Measurements from ENCODE around the gene KRT33A.

Gene KRT33A

GRCh38 chr17:41327411-41328120 is 23.1 kb downstream of the KRT33A start:
- no peak for DNase-seq

- no peak for DNase-seq
These were observed 24.2 kb downstream of the KRT33A start for GRCh38 chr17:41326173-41327145.

- DNase-seq = no peak
These were observed 25.0 kb downstream of the KRT33A start for GRCh38 chr17:41325611-41326010.

- no peak for DNase-seq
These were observed 25.5 kb downstream of the KRT33A start for GRCh38 chr17:41325126-41325525.

GRCh38 chr17:41324180-41325075 is 26.2 kb downstream of the KRT33A start:
- no peak for DNase-seq

- no peak for DNase-seq
These were observed 27.4 kb downstream of the KRT33A start for GRCh38 chr17:41322903-41323895.

- DNase-seq = no peak
These were observed 28.3 kb downstream of the KRT33A start for GRCh38 chr17:41322094-41322902.

- DNase-seq = no peak
These were observed 32.4 kb downstream of the KRT33A start for GRCh38 chr17:41318231-41318630.

- DNase-seq = no peak
These were observed 34.7 kb downstream of the KRT33A start for GRCh38 chr17:41315814-41316445.

GRCh38 chr17:41315204-41315794 is 35.3 kb downstream of the KRT33A start, which contains the start of gene KRTAP17-1:
TSS of gene KRTAP17-1 (minus strand) at chr17:41315710. CDS start at chr17:41315650, 60 bp downstream.
- DNase-seq = no peak

GRCh38 chr17:41311111-41311510 is 39.5 kb downstream of the KRT33A start:
- no peak for DNase-seq

GRCh38 chr17:41308918-41309359 is 41.7 kb downstream of the KRT33A start, which contains the start of gene KRTAP16-1:
TSS of gene KRTAP16-1 (minus strand) at chr17:41309309. CDS start at chr17:41309253, 56 bp downstream.
- DNase-seq = no peak

GRCh38 chr17:41308251-41308917 is 42.2 kb downstream of the KRT33A start:
- DNase-seq = peak; percentile 80

GRCh38 chr17:41307647-41308046 is 43.0 kb downstream of the KRT33A start:
- DNase-seq = no peak

GRCh38 chr17:41304091-41304490 is 46.5 kb downstream of the KRT33A start:
- no peak for DNase-seq

GRCh38 chr17:41302981-41303380 is 47.6 kb downstream of the KRT33A start:
- DNase-seq = no peak

GRCh38 chr17:41301916-41302901 is 48.4 kb downstream of the KRT33A start, which contains the start of gene KRTAP29-1:
TSS of gene KRTAP29-1 (minus strand) at chr17:41302851. CDS start at chr17:41302851, 0 bp downstream.
- DNase-seq = no peak

All from femur (tissue), 1 donor.